KMS-11 (cell line): ENCODE data around the gene ROPN1L.

Experiments used
- H2AFZ ChIP-seq: fragments of 200-600 bp; sonication (generic); 2 replicates; pipeline ENCODE4 v1.6.1; 2016; ENCODE audit warnings: antibody characterized with exemption, mixed run types, low read depth
- H3K27ac ChIP-seq: fragments of 200-600 bp; sonication (generic); 2 replicates; pipeline ENCODE4 v1.6.1; 2016; ENCODE audit warnings: mild to moderate bottlenecking, mixed run types
- H3K27me3 ChIP-seq: fragments of 200-600 bp; sonication (generic); 2 replicates; pipeline ENCODE4 v1.6.1; 2017; ENCODE audit warnings: mild to moderate bottlenecking, low read depth, mixed run types, moderate library complexity; ENCODE audit not compliant: insufficient read depth
- H3K36me3 ChIP-seq: fragments of 200-600 bp; sonication (generic); 2 replicates; pipeline ENCODE4 v1.6.1; 2017; ENCODE audit warnings: mild to moderate bottlenecking, mixed run types; ENCODE audit not compliant: insufficient read depth
- H3K4me1 ChIP-seq: fragments of 200-600 bp; sonication (generic); 2 replicates; pipeline ENCODE4 v1.6.1; 2016; ENCODE audit warnings: mild to moderate bottlenecking, low read depth, mixed run types; ENCODE audit not compliant: poor library complexity, severe bottlenecking
- H3K4me2 ChIP-seq: fragments of 200-600 bp; sonication (generic); 2 replicates; pipeline ENCODE4 v1.7.0; 2016; ENCODE audit warnings: mild to moderate bottlenecking, mixed run types
- H3K4me3 ChIP-seq: fragments of 200-600 bp; sonication (generic); IDR thresholded peaks from 2 replicates; pipeline ENCODE4 v1.6.1; 2017; ENCODE audit warnings: low read depth, low read length, mixed read lengths; ENCODE audit not compliant: insufficient read depth
- H3K79me2 ChIP-seq: fragments of 200-600 bp; sonication (generic); 2 replicates; pipeline ENCODE4 v1.6.1; 2016; ENCODE audit warnings: low read depth, mixed run types; ENCODE audit not compliant: insufficient read depth
- H3K9ac ChIP-seq: fragments of 200-600 bp; sonication (generic); 2 replicates; pipeline ENCODE4 v1.6.1; 2016; ENCODE audit warnings: mild to moderate bottlenecking, mixed run types
- H4K20me1 ChIP-seq: fragments of 200-600 bp; sonication (generic); 2 replicates; pipeline ENCODE4 v1.6.1; 2016; ENCODE audit warnings: mild to moderate bottlenecking, mixed run types; ENCODE audit not compliant: insufficient read depth
- CTCF ChIP-seq: fragments of 200-600 bp; sonication (generic); conservative IDR thresholded peaks from 2 replicates; pipeline ENCODE4 v1.6.1; 2017; ENCODE audit warnings: low read depth, mild to moderate bottlenecking, antibody characterized with exemption, low read length, moderate library complexity, mixed read lengths

The ROPN1L gene

DNA sequence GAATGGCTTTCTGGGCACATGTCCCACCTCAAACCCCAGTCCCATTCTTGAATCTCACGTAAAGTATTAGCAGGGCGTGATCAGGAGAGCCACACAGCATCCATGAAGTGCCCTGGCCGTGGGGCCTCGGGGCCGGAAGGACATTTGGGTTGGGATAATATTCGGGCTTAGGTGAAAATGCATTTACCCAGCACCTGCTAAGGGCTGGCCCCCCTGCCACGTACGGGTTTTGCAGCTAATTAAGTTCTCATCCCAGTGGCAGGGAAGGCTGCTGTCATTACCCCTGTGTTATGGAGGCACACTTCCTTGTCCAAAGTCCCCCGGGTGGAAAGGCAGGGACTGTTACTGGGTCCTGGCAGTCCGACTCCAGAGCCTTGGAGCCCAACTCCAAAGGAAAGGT lies 29.0 kb downstream of the ROPN1L start:
- Histone ChIP-seq H3K4me2 (no peak overlapping the region), H2AFZ (no peak overlapping the region), H4K20me1 (no peaks in the 10 kb centered on the region), H3K27me3 (no peaks in the 10 kb centered on the region), H3K9ac (no peak overlapping the region), H3K4me3 (no peak overlapping the region), H3K4me1 (no peaks in the 10 kb centered on the region), H3K36me3 (no peaks in the 10 kb centered on the region), H3K27ac (no peak overlapping the region), H3K79me2 (no peaks in the 10 kb centered on the region)
- TF ChIP-seq CTCF, result no peak

DNA sequence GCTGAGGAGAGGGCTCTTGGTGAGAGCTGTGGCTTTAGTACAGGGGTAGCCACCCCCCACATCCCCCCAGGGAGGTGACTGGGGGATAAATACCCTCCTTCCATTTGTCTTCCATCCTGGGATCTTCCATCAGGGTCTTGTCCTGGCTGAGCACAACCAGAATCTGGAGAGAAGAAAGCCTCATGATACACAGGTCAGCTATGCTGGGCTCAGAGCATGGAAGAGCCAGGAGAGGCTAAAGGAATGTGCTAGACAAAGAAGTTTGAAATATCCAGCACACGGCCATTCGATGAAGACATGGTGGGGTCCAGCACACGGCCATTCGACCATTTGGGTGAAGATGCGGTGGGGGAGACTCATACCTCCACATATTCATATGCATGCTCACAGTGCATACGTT lies 30.0 kb downstream of the ROPN1L start:
- no peak for TF ChIP-seq CTCF
- H2AFZ ChIP-seq, result no peak overlapping the region
- H3K27ac ChIP-seq, result no peak overlapping the region
- H3K36me3 ChIP-seq, result no peaks in the 10 kb centered on the region
- no peaks in the 10 kb centered on the region for H4K20me1 ChIP-seq
- no peak overlapping the region for H3K4me3 ChIP-seq
- no peaks in the 10 kb centered on the region for H3K27me3 ChIP-seq
- no peak overlapping the region for H3K4me2 ChIP-seq
- H3K79me2 ChIP-seq, result no peaks in the 10 kb centered on the region
- H3K9ac ChIP-seq, result no peak overlapping the region
- no peaks in the 10 kb centered on the region for H3K4me1 ChIP-seq

- TF ChIP-seq CTCF, result no peak
- H3K9ac ChIP-seq, result no peak overlapping the region
Measured at GRCh38 chr5:10474521-10475075, 32.9 kb downstream of the ROPN1L start.

GRCh38 chr5:10475931-10476676 lies 34.4 kb downstream of the ROPN1L start:
- Histone ChIP-seq H3K9ac (no peak overlapping the region), H3K4me1 (no peaks in the 10 kb centered on the region), H3K79me2 (no peaks in the 10 kb centered on the region), H2AFZ (no peak overlapping the region), H3K4me2 (no peak overlapping the region), H4K20me1 (no peaks in the 10 kb centered on the region), H3K4me3 (no peak overlapping the region), H3K27me3 (no peaks in the 10 kb centered on the region), H3K27ac (no peak overlapping the region), H3K36me3 (no peaks in the 10 kb centered on the region)
- TF ChIP-seq CTCF, result no peak

More at GRCh38 chr5:10474521-10475075, 32.9 kb downstream of the ROPN1L start:
- H3K79me2 ChIP-seq, result no peaks in the 10 kb centered on the region
- H3K4me1 ChIP-seq, result no peaks in the 10 kb centered on the region
- H3K4me3 ChIP-seq, result no peak overlapping the region
- H3K27me3 ChIP-seq, result no peaks in the 10 kb centered on the region
- H3K27ac ChIP-seq, result no peak overlapping the region
- H2AFZ ChIP-seq, result no peak overlapping the region
- no peaks in the 10 kb centered on the region for H3K36me3 ChIP-seq
- no peak overlapping the region for H3K4me2 ChIP-seq
- H4K20me1 ChIP-seq, result no peaks in the 10 kb centered on the region
